ENCODE measurements around the gene GNGT2.

Gene GNGT2

DNA sequence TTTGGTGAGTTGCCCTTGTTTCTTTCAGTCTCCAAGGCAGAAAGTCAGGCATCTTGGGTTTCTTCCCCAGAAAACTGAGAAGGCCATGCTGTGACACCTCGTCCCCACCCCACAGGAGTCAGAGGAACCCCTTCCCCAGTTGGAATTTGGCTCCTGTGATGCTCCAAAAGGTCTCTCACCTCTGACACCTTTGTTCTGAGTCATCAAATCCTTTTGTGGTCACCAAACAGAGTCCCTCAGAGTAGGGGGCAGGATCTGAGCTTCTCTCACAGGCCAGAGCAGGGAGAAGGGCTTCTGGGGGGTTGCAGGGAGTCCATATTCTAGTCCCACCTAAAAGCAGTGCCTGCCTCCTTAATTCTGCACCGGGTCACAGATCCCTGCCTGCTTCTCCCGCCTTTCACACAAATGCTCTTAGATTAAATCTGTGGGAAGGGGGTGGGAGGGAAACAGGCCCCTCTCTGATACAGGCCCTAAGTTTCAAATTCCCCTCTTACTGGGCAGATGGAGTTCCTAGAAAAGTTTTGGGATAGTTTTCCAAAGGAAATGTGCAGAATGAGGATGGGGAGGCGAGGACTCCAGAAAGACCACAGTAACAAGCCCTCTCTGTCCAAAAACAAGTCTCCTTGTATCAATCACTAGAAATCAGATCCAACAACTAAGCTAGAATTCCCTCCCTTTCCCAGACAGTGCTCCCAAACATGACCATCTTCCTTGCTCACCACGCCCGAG, 18.9 kb upstream of the GNGT2 start:
- no peak for DNase-seq

DNA sequence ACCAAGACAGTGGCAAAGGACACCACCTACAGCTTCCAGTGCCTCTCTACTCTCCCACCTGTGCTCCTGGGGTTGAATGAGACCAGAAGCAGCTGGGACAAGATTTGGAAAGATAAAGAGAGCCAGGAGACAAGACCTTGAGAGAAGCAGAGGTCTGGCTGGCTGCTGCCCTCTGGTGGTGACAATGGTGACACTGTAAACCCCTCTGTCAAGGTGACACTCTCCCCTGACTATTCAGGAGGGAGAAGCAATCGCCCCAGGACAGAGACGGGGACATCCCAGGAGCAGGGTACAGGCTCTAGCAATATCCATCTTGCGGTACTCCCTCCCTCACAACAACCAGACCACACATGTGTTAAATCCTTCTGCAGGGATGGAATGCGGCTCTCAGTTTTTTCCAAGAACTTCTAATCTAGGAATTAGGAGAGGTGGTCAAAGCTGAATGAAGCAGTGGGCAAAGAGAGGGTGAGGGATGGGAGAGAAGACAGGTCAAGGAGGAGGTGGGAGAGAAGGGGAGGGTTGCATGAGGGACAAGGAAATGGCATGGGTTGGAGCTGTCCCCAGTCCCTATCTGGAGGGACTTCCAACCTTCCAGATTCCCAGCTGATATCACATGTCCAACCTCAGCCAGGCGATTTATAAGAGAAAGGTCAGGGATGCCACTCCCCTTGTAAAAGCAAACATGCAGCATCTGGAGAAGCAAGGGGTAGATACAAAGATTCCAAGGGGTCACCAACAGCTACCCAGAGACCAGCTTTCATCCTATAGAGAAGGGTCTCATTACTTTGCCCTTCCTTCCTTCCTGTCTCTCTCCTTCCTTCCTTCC, 17.3 kb upstream of the GNGT2 start:
- DNase-seq = peak; percentile 73

DNA sequence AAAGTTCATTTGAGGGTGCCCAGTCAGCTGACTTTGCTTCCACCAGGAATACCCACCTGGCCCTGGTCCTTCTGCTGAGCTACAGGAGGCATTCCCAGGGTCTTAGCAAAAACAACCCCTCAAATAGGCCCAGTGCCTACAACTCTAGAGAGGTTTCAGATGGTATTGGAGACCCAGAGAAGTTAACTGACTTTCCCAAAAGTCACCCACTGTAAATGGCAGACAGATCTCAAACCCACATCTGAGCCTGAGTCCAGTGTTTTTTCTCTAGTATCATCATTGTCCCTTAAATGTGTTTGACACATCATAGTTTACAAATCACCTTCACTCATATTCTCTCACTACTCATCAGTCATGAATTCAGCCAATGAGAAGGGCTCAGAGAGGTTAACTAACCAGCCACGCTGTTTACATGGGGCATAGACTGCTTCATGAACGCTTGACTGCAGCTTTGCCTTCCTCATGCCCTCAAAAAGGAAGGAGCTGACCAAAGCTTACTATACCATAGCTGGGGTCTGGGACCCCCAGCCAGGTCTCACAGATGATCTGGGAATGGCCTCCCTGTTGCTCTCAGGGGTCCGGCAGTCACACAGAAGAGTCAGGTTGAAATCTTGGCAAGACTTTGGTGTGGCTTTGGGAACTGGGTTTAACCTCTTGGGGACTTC, 16.5 kb upstream of the GNGT2 start:
- DNase-seq = no peak

DNA sequence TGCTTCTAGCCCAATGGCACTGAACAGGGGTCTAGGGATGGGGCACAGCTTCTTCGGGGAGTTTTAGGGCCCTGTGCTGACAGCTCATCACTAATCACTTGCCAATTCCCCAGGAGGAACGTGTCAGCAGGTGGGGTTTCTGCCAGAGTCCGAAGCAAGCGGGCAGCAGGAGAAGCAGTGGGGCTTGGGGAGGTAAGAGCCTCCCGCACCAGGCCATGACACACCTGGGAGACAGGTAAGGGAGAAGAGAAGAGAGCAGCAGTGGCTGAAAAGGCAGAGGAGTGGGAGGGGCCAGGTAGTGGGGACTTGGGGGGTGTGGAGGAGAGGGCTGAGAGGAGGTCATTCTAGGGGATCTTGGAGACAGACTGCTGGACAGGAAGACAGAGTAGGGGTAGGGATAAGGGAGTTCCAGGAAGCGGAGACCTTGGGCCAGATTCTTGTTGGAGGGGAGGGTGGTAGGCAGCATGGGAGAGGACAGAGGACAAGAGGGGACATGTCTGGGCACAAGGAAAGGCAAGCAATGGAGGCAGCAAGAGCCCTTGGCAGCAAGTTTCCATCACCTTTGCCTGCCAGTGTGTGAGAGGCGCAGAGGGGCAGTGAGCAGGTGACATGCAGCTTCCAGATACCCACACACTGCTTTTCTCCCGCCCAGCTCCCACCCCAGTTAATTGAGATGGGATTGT, 15.3 kb upstream of the GNGT2 start:
- no peak for DNase-seq

DNA sequence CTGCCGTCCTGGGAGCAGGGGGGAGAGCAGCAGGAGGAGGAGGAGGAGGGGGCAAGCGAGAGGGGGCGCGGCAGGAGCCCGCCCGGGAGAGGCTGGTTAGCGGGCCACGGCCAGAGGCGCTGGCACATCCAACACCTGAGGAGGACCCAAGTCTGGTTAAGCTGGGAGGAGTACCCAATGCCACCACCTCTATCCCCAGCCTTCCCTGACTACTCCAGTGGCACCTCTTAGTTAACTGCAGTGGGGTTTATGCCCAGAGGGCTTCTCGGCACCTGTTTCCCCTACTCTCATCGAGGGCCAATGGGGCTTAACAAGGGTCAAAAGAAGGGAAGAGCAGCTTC, 14.6 kb upstream of the GNGT2 start:
- DNase-seq = no peak

DNA sequence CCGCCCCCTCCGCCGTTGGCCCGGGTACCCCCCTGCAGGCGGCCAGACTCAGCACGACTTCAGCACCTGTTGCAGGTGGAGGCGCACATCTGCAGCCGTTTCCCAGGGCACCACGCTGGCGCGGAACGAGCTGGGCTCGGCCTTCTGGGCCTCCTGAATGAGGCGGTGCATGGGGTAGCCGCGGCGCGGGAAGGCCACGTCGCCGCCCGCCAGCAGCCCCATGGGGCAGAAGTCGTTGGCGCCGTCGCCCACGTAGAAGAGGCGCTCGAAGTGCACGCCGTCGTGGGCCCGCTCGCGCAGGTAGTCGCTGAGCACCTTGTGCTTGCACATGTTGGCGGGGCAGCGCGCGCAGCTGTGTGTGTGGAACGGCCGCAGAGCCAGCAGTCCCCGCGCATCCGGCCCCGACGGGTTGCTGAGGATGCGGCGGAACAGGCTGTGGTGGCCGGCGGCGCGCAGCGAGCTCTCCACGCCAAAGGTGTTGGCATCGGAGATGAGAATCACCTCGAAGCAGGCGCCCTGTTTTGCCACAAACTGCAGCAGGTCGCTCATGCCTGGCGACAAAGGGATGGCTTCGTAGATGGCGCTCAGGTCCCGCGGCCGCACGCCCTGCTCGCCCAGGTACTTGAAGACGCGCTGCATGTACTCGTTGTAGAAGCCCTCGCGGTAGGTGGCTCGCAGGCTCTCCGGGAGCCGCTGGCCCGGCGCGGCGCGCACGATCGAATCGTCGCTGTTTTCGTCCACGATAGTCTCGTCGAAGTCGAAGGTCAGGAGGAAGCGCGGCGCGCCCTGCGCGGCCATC, 14.0 kb upstream of the GNGT2 start:
- peak; percentile 38 for DNase-seq

DNA sequence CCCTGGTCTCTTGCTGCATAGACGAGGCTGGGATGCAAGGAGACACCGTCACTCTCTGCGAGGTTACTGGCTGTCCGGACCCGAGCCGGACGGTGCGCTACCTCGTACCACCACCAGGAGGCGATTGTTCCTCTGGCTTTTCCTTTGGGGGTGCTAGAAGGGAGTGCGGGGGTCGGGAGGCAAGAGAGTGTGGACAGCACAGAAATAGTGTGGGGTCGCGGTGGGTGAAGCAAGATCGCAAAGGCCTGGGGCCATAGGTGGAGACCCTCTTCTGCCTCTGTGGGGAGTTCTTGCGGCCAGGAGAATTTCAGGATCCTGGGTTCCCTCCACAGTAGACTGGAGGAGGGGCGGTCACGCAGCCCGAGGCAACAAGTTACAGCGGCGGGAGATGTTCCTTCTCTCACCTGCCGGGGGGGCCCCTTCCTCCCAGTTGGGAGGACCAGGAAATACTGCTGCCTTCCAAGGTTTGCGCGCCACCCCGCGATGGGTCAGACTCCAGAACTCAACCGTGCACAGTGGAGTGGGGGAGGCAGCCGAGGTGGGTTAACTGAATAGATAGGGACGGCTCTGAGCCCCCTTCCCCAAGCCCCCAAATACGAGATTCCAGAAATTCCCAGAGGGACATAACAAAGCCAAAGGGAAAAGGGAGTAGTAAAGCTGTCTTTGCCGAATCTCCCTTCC, 13.3 kb upstream of the GNGT2 start:
- peak; percentile 56 for DNase-seq

DNA sequence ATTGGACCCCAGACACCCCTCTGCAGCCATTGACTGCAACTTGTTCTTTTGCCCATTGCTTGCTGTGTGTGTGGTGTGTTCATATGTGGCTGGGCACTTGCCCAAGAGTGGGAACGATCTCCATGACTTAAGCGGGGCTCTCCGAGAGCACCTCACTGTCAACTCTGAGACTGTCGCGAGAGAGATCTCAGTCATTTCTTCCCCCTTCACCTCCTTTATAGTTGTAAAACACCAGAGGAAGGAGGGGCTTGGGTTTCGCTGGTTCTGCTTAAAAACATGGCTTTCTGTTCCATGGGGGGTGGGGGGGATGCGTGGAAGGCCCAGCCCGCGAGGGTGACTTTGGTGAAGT, 12.8 kb upstream of the GNGT2 start:
- DNase-seq = no peak

DNA sequence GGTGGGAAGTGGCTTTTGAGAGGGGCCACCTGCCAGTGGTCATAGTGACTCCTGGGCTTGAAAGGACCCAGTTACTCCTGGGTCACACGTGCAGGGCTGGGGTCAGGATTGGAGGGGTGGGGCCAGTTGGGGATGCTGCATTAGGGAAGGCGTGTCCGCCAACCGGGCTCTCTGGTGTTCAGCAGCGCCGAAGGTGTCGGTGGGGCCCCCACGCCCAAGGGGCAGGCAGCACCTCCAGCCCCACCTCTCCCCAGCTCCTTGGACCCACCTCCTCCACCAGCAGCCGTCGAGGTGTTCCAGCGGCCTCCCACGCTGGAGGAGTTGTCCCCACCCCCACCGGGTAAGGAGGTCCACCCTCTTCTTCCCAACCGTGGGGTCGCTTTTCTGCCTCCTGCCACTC, 9.6 kb upstream of the GNGT2 start:
- DNase-seq = no peak

DNA sequence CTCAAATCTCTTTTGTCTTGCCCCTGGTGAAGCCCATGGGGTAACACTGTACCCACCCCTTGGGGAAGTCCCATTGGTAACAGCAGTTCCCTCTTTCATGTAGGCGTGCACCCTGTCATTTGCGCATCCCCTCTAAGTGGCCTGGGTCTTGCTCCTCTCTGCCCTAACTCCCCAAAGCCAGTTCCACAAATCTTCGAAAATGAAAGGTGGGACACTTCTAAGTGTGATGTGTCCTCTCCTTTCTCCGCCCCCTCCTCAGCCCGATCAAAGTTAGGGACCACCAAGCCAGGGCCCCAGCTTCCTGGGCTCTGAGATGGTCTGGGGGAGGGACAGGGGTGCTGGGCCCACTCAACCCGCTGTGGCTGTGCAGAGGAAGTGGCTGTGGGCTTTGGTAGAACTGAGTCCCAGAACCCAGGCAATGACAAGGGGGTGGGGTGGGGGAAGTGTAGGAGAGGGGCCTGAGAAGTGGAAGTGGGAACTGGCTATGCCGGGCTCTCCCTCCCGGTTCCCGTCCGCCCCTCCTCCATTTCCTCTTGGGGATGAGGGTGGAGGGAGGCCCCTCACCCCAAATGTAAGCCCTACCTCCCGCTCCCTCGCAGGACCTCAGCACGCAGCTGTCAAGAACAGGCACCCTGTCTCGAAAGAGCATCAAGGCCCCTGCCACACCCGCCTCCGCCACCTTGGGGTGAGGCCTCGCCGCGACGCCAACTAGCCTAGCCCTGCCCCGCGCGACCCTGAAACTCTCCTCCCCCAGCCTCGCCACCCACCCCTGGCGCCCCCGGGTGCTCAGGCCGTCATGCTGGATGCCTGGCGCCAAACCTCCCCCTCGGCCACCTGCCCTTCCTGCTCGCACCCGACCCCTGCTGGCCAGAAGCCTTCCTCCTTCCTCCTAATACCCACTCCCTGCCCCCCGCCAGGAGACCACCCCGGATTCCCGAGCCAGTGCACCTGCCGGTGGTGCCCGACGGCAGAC, 8.9 kb upstream of the GNGT2 start:
- DNase-seq = peak; percentile 81

DNA sequence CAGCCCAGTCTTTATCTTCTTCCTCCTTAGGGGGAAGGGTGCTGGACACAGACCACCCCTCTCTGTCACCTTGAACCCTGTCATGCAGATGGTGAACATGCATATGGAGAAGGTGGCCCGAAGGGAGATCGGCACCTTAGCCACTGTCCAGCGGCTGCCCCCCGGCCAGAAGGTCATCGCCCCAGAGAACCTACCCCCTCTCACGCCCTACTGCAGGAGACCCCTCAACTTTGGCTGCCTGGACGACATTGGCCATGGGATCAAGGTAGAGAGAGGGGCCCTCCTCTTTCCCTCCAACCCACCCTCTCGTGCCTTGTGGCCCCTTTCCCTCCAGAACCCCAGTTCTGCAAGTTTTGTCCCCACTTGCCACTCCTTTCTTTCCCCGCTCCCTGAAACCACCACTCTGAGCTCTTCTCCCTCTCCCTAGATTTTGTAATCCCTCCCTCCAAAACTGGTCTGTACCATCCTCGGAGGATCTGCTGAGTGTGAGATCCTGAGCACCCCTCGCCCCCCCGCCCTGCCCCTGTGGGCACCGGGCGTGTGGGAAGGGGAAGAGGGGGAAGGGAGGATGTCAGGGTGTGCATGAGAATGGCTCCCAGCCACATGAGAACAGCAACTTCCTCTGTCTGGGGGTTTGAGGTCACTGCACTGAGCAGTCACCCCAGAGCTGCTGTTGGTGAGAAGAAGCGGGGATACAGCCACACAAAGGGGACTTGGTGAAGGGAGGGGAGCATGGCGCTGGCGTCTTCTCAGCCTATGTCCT, 7.5 kb upstream of the GNGT2 start:
- DNase-seq = peak; percentile 85

DNA sequence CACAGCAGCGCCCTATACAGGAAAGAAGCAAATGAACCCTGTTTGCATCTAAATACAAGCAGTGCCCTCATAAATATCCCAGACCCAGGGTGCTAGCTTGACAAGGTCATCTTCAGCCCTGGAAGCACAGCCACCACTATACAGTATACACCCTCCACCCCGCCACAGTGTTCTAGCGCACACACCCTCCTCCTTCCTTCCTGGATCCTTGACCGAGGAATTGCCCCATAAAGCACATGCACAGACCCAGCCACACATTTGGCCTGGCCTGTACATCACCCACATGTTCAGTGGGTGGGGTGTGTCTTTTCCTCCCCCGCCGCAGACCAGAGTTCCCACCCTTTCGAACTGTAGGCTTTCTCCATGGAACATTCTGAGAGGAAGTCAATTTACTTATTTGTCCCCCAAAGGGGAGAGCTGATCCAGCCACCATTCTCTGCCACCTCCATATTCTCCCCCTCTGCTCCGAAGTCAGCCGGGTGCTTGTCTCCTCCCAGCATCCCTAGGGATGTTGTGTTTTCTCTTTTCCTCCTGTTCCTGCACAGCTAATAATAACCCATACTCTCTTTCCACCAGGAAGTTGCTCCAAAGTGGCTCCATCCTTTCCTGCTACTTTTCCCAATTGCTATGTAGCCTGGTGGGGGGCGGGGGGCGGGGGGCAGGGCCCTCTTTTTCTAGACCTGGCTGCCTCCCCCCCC, 6.7 kb upstream of the GNGT2 start:
- no peak for DNase-seq

DNA sequence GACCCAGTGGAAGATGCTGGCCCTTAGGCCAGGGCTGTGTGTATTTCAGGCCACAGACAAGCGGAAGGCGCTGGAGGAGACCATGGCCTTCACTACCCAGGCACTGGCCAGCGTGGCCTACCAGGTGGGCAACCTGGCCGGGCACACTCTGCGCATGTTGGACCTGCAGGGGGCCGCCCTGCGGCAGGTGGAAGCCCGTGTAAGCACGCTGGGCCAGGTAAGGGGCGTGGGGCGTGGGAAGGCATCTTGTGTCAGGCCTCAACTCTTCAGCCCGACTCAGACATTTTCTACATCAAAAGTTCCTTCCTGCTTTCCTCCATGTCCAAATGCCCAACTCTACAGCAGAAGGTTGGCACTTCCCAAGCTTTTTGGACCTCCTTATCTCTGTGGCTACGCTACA, 6.1 kb upstream of the GNGT2 start:
- DNase-seq = no peak

DNA sequence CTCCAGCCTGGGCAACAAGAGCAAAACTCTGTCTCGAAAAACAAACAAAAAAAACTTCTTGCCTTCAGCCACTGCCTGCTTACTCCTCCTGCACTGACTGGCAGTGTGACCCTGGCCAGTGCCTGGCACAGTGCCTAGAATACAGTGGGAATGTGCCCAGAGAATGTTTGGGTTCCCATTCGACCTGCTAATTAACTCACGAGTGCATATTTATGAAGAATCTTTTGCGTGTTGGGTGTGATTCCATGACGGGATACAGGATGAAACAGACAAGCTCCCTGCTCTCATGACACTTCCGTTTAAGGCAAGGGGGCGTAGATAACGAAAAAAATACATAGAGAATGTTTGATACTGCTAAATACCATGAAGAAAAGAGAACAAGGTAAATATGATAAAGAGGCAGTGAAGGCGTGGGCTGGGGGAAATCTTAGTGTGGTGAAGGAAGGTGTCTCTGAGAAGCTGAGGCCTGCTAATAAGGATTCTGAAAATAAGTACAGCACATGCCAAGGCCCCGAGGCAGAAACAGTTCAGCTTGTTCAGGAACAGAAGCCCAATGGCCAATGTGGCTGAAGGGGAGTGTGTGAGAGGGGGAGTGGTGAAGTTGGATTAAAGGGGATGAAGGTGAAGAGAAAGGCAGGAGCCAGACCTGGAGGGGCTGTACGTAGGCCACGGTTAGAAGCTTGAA, 4.4 kb upstream of the GNGT2 start:
- no peak for DNase-seq

DNA sequence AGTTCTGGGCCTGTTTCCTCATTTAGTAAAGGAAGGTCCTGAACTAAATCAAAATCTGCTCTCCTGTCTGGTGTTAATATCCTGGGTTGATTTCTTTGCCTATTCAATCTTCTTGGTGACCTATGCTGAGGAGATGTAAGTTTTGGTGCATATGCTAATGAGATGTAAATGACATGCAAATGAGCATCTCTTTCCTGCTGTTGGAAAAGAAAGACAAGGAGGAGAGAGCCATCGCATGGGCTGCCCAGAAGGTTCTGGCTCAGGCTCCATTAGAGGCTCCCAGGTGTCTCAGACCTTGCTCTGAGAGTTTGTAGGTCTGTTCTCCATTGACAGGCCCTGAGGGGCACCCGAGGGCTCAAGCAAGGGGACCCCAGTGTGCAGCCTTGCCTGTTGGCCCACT, 3.5 kb upstream of the GNGT2 start:
- no peak for DNase-seq

DNA sequence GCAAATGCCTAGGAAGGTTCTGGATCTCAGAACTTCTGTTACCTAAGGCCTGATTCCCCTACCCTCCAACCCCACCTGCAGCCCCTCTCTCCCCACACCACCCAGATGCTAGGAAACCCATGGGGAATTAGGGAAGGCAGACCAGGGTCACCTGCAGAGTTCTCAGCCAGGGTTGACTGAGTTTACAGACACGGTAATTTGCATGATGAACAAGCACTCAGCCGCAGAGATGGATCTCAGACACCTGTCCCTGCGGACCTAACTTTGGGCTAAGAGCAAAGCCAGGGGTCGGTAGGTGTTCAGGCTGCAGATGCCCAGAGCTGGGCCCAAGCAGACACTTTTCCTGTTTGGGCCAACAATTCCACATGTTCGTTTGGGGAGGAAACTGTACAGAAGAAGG, 3.0 kb upstream of the GNGT2 start:
- DNase-seq = no peak

DNA sequence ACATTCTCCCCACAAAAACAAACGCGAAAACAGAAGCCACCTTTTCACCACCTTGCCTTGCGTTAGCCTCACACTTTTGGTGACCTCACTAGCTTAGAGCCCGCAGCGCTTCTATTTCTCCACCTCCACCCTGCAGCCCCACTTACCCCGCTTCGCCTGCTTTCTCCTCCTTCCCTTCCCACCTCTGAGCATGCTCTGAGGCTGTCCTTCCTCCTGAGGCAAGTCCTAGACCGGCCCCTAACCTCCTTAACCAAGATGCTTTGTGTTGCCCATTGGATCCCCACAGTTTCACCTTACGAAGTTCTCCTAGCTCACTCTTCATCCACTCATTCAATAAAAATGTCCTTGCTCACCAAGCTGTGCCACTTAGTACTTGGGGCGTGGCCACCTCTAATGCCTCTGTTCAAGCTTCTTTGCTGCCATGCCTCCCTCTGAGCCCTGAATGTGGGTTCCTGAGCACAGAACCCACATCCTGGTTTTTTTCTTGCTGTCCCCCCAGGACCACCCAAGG, 1.3 kb downstream of the GNGT2 start:
- DNase-seq = no peak

DNA sequence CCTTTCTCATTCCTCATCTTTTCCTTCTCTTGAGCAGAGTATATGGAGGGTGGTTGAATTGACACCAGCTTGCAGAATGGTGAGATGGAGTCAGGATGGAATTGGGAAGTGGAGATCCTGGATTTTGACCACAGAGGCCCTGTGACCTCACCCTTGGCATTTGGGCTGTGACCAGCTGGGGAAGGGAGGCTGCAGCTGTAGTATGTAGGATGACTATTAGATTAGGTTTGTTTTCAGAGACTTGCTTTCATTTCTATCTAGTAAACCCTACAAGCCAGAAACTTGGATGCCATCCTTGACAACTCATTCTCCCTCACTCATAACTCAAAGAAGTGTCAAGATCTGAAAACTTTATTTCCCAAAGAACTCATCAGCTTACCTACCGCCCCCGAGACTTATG, 5.9 kb downstream of the GNGT2 start:
- no peak for DNase-seq

DNA sequence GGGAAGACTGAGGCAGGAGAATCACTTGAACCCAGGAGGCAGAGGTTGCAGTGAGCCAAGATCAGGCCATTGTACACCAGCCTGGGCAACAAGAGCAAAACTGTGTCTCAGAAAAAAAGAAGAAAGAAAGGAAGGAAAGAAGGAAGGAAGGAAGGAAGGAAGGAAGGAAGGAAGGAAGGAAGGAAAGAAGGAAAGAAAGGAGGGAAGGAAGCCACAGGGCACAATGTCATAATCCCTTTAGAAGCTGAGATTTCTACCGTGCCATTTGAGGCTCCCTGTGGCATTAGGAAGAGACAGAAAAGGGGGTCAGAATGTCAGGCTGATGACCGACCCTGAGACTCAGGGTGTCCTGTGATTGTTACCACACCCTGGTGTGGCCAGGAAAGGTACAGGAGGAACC, 6.6 kb downstream of the GNGT2 start:
- no peak for DNase-seq

Data from CD4-positive, alpha-beta T cell treated with Interferon gamma for 1 hour (primary cell).